ENCODE measurements around the gene GFOD1.
"Not testable (repeated sequence)": the region's sequence is repeated elsewhere in the genome, so short reads cannot be mapped to it uniquely, and the experiment has no call there.

The GFOD1 gene

GRCh38 chr6:13511141-13511571 lies 23.8 kb upstream of the GFOD1 start:
- DNase-seq = not testable (repeated sequence)

- DNase-seq = not testable (repeated sequence)
Measured at GRCh38 chr6:13510433-13510832, 23.0 kb upstream of the GFOD1 start.

GRCh38 chr6:13508711-13509705 lies 21.6 kb upstream of the GFOD1 start:
- DNase-seq = no peak

GRCh38 chr6:13507306-13507860 lies 20.0 kb upstream of the GFOD1 start:
- DNase-seq = no peak

DNA sequence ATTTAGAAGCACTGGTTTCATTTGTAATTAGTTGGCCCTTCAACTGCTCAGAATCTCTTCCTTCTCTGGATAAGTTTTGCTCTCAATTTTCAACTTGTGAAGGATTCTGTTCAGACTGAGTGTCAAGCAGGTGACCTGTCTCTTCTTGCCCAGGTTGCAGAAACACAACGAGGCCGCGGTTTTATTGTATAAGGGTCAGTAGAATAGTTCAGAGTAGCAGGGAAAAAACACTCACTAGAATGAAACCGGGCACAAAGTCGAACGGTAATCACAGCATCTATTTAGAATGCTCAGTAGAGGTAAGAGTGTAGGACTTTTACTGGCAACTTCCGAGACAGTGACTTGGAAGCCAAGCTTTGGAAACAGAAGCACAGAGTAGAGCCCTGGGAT lies 17.9 kb upstream of the GFOD1 start:
- DNase-seq = no peak

GRCh38 chr6:13504611-13505344 lies 17.4 kb upstream of the GFOD1 start:
- no peak for DNase-seq

GRCh38 chr6:13500915-13501314 lies 13.5 kb upstream of the GFOD1 start:
- DNase-seq = no peak

DNA sequence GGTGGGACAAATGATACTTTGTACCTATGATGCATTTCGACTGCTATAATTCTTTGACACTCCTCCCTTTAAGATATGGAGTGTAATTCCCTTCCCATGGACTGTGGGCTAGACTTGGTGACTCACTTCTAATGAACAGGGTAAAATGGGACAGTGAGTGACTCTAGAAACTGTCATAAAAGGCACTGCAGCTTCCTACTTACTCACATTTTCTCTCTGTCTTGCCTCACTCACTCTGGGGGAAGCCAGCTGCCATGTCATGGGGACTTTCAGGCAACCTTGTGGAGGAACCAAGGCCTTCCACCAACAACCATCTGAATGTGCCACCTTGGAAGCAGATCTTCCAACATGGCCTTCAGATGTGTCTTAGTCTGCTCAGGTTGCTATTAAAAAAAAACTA lies 12.9 kb upstream of the GFOD1 start:
- DNase-seq = no peak

GRCh38 chr6:13496513-13497190 lies 9.3 kb upstream of the GFOD1 start:
- no peak for DNase-seq

DNA sequence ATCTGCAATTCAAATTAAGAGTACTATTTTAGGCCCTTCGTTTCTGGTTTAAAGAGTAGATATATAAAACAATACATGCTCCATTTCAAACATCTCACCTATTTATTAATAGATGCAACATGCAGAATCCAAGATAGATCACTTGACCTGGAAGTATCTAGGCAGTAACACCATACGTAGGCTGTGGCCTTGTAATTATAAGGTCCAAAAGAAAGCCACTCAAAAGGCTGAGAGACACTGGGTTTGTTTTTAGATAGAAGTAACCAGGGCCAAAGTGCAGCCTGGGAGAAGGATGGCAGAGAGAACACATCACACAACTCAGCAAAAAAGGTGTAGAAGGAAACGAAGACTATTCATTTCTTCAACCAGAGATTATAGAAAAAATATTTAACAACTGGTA lies 8.4 kb upstream of the GFOD1 start:
- no peak for DNase-seq

GRCh38 chr6:13495112-13495776 lies 7.8 kb upstream of the GFOD1 start:
- no peak for DNase-seq

DNA sequence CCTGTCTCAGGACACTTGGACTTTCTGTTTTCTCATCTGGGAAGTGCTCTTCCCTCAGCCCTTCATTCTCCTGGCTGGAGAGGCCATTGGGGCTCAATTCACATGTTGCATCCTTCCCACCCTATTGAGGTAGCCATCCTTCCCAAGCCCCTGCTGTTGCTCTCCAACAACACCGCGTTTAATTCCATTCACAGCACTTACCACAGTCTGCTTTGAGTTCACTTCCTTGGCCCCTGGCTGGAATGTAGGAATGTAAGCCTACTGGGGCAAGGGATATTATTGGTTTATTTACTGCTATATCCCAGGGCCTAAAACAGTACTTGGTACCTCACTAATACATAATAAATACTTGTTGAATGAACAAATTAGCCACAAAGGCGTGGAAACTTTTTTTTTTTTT lies 6.7 kb upstream of the GFOD1 start:
- DNase-seq = no peak

DNA sequence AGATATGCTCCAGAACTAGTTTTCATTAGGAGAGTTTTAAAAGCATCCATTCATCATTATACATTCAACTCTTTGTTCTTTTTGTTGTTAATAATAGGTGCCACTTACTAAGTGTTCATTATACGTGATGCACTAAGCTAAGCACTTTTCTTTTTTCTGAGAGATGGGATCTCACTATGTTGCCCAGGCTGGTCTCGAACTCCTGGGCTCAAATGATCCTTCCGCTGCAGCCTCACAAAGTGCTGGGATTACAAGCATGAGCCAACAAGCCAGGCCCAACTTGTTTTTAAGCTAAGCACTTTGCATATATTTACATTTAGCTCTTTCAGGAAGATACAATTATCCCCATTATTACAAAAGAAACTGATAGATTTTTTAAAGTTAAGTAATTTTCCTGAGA lies 5.7 kb upstream of the GFOD1 start:
- DNase-seq = no peak

DNA sequence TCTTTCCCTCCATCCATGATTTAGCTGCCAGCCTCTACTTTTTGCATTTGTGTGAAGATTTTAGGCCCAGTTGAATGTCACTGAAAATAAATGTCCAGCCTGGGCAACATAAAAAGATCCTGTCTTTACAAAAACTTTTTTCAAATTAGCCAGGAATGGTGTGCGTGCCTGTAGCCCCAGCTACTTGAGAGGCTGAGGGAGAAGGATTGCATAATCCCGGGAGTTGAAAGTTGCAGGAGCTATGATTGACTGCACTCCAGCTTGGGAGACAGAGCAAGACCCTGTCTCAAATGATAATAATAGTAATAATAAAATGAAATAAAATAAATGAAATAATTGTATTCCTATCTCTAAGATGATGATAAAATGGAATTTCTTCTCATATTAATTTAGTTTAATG lies 5.0 kb upstream of the GFOD1 start:
- no peak for DNase-seq

- DNase-seq = no peak
Measured at GRCh38 chr6:13491538-13491937, 4.1 kb upstream of the GFOD1 start.

- no peak for DNase-seq
Measured at GRCh38 chr6:13490402-13490801, 3.0 kb upstream of the GFOD1 start.

GRCh38 chr6:13488896-13489237 lies 1.5 kb upstream of the GFOD1 start:
- DNase-seq = no peak

DNA sequence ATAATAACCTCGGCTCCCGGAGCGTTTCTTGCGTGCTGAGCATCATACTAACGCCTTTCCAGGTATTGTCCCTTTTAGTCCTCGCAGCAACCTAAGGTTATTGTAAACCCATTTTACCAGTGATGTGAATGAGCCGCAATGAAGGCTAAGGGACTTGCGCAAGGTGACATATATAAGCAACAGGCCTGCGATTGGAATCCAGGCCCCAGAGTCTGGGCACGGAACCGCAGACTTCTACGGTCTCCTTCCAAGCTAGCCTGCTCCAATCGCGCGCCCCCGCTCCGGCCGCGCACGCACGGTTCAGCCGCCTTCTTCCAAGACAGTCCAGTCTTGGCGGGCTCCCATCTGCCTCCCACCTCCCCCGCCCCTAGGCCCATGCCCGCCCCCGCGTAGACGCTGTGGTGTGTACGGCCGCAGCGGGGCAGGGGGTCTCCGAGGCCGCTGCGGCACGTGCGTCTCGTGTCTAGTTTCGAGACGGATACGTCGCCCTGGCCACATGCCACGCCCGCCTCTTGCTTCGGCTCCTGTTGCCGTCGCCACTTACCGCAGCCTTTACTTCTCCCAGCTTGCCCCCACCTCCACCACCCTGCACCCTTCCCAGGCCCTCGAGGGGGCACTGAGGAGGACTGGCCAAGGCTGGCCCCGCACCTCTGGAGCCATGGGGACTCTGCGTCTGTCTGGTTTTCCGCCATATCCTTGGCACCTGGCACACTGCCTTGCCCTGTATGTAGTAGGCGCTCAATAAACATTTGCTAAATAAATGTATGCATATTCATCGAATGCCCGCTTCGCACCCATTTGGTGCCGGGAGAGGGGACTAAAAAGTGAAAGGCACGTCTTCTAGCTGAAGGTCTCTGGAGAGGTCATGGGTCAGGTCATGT lies 855 bp upstream of the GFOD1 start:
- DNase-seq = peak in 2 of 5 donors; percentile 14 to 19

- DNase-seq = peak in 4 of 5 donors; percentile 18 to 73 (median 32)
Measured at GRCh38 chr6:13486679-13487121, 700 bp downstream of the GFOD1 start.

DNA sequence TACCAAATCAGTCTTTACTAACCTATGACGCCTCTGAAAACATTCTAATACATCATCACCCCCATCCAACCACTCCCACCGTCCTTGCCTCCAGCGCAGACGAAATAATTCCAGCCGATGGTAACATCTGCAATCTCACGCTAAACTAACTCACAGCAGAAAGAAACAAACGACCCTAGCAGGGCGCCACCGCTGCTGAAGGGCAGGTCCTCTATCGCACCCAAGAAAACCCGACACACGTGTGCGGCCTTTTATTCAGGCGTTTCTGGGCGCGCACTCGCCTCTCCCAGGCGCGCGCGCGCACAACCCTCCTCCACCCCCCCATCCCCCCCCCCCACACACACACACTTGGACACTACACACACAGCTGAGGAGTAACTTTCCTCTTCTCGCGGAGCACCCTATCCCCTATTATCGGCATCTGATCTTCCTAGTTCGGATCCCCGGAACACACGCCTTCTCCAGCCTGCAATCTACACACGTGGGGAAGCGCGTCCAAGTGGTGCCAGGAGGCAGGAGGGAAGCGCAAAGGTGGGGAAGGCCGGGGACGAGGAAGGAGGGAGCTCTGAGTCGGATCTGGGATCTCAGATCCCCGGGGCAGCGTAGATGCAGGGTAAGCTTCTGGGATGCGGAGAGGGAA lies 1.4 kb downstream of the GFOD1 start:
- peak in 2 of 5 donors; percentile 7 to 48 for DNase-seq

- DNase-seq = no peak
Measured at GRCh38 chr6:13485303-13485702, 2.1 kb downstream of the GFOD1 start.
